HG03520 (cell line): ENCODE measurements around the gene MRPS14.
A peak's percentile ranks its signal among the peaks of the same experiment; 100 is the strongest.
"Not testable (repeated sequence)": the region's sequence is repeated elsewhere in the genome, so short reads cannot be mapped to it uniquely, and the experiment has no call there.

Experiments
- ATAC-seq: cut with Tn5 transposase; IDR thresholded peaks from one replicate; pipeline ENCODE4 v1.9.1; 2021; ENCODE audit warnings: mild to moderate bottlenecking, moderate library complexity; ENCODE audit not compliant: unreplicated experiment

MRPS14 gene

DNA sequence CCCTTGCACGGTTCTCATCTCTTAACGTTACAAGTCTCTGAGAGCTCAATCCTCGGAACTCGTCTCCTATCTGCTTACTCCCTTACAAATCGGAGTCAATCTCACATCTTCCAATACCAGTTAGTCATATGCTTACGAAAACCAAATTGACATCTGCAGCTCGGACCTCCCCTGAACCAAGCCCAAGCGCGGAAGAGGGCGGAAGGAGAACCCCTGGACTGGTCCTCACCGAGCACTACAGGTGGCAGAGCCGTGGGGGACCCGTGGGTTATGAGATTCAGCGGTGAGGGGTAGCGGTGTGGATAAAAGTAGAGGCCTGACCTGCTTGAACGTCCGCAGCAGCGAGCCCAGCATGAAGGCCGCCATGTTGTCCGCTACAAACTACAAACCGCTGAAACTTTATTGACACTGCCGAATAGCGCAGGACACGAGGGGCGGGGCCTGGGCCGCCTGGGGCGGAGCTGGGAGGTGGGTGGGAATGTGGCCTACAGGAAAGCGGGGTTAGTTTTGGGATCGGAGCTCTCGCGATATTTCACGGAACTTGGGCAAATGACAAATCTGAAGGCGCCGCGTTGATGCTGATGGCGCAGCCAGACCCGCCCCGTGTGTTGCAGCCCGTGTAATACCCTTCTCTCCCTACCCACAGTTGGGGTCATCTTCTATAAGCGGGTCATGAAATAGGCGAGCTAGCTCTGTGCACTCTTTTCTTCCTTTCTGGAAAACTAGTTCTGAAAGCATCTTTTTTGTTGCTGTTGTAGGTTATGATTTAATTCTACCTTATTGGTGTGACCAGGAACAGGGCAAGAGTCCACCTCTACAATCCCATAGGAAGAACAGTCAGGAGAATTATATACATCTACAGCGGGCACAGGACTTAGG, at the start of gene MRPS14:
TSS of gene MRPS14 (minus strand) at position 383 of the 879 bp plus-strand sequence. CDS start at position 366, 17 bp downstream.
- ATAC-seq = peak; percentile 84

DNA sequence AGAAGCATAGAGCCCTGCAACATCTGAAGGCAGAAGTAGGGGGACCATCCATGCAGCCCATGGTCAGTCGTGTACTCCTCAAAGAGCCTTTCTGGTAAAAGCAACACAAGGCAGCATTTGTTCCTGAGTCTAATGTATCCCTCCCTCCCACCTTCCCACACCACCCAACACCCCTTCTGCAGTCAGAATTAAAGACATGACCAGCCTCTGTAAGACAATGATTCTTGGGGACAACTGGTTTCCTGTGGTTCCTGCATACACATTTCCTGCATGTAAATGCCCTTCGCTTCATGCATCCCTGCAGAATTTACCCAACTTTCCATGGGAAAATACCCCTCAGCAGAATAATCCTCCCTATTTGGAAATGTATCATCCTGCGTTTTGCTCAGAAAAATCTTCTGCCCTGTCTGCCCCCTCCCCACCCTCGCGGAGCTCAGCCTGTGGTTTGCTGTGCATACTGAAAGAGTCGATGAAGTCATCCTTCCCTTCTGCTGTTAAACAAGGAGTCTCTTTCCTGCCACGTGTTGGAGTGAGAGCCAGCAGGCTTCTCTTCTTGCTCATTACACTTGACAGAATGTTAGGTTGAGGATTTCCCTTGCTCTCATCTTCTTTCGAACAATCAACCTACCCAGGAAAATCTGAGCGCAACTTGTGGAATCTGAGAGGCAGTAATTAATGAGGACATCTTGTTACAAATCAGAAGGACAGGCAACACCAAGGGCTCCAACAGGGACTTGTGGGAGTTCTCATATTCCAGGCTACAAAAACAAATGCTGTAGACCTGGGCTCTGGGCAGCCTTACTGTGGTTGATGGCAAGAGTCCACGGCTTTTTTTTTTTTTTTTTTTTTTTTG, 49.1 kb upstream of the MRPS14 start:
- no peak for ATAC-seq

DNA sequence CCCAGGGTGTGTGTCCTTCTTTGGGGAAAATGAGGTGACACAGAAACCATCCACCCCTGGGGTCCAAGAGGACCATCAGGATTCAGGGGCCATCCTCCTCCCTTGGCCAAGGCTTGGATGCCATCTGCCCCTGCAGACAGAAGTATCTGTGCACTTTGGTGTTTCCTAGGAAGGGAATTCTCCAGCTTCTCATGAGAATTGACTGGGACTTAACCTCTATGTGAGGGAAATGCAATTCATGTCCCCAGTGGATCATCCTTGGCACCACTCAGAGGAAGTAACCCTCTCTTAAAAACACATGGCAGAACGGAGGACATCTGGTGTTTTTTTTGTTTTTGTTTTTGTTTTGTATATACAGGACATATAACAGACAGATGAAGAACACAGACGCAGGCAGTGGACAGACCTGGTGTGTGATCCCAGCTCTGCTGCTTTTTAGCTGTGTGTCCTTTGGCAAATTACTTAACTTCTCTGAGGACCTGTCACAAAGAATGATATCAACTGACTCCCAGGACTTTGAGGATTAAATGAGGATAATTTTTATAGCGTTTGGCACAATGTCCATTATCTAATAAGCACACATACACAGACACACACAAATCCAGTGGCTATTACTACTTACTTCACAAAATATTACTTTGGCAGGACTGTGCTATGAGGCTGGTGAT, 48.2 kb upstream of the MRPS14 start:
- no peak for ATAC-seq

- ATAC-seq = no peak
These were observed 47.6 kb upstream of the MRPS14 start for GRCh38 chr1:175070818-175071217.

GRCh38 chr1:175067362-175068106, 44.3 kb upstream of the MRPS14 start, which contains the start of gene TNN:
TSS of gene TNN (plus strand) at chr1:175067833. CDS start at chr1:175077419, 9,586 bp downstream.
- no peak for ATAC-seq

DNA sequence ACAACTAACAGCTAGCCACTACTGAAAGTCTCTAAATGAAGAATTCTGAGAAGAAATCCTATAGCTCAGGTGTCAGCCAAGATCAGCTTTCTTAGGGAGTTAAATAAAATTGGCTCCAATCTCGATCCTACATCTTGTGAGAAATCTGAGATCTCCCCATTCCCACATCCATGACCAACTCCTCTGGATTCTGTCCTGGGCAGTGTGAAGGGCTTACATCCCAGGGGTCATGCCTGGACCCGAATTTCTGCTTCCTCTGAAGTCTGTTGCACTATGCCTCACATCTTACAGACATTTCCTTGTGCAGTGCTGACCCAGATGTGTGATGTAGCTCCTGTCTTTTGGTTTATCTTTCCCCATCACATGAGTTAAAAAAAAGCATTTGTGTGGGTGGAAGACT, 39.6 kb upstream of the MRPS14 start:
- no peak for ATAC-seq

DNA sequence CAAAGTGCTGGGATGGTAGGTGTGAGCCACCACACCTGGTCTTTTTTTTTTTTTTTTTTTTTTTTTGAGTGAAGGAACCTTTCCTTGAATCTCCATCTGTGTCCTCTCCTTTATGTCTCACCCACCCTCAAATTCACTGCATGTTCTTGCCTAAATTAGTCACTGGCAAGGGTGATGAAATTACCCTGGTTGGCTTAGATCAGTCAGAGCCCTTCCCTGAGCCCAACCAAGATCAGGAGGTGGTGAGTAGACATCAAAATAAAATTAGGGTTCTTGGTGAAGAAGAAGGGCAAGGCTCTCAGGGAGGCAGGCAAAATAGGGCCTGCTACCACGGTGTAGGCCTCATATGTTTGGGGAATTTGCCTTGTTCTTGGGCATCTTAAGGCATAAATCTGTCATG, 39.1 kb upstream of the MRPS14 start:
- ATAC-seq = no peak

DNA sequence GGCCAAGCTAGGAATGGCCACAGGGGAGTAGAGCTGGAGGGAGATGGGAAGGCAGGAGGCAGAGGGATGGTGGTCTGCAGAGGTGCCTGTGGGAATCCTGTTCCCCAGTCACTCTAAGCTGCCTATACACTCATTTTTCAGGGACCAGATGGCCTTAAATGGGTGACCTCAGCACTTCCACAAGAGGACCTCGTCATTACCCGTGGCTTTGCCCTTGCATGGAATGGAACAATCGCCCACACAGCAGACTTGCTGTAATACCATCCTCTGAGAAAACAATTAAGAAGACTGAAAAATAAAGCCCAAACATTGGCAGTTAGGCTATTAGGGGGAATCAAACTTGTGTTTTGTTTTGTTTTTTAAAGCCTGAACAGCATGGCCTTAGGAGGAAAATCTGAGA, 31.5 kb upstream of the MRPS14 start:
- no peak for ATAC-seq

DNA sequence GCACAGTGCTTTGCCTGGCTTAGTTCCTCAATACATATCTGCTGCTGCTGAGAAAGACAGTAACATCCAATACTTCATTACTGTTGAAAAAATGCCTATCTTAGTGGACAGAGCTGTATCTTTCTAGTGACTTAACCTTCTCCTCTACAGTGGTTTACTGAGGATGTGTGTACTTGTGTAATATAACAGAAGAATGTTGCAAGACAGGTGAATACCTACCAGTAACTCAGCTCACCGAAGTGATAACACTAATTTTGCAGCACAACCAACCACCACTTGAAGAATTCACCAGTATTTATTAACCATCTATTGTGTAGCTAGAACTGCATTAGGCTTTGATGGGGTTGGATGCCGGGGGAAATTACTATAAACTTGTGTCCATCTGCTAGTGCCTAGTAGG, 27.8 kb upstream of the MRPS14 start:
- no peak for ATAC-seq

GRCh38 chr1:175045519-175045918, 22.3 kb upstream of the MRPS14 start:
- no peak for ATAC-seq

DNA sequence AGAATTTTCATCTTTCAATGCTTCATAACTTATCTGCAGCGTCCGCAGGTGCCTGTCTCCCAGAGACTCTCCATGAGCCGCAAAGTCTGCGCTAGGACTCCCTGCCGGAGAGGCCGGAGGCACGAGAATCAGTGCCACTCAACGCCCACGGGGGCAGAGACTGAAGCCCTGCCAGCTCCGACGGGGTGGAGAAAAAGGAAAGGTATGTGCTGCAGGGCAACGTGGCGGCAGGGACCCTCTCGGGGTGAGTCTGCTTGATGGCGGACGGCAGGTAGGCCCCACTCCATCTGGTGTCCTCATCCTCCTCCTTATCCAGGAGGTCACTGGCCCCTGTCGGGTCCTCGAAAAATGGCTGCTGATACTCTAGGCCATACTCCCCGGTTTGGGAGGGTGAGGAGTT, 21.9 kb upstream of the MRPS14 start:
- ATAC-seq = no peak

DNA sequence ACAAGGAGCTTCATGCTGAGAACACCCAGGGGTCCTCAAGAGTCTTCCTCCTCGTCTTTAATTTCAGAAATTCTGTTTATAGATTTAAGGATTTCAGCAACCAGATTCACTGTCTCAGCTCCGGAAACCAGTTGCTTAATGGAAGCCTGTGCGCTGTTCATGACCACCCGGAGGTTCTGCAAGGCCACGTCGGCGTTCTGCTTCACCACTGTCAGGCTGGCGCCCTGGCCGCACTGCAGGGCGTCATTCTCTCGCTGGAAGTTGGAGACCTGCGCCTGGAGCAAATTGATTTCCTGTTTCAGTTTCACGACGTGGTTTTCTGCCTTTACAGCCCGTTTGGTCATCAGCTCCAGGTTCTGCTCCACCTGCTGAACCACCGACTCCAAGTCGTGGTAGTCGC, 21.4 kb upstream of the MRPS14 start:
- not testable (repeated sequence) for ATAC-seq

GRCh38 chr1:175043824-175044223, 20.6 kb upstream of the MRPS14 start:
- no peak for ATAC-seq

DNA sequence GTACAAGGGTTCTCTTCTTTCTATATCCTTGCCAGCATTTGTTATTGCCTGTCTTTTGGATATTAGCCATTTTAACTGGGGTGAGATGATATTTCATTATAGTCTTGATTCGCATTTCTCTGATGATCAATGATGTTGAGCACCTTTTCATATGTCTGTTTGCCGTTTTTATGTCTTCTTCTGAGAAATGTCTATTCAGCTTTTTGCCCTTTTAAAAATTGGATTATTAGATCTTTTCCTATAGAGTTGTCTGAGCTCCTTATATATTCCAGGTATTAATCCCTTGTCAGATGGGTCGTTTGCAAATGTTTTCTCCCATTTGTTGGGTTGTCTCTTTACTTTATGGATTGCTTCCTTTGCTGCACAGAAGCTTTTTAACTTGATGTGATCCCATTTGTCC, 19.4 kb upstream of the MRPS14 start:
- no peak for ATAC-seq

- ATAC-seq = no peak
These were observed 17.2 kb upstream of the MRPS14 start for GRCh38 chr1:175040324-175040879.

- no peak for ATAC-seq
These were observed 14.2 kb upstream of the MRPS14 start for GRCh38 chr1:175037416-175037815.

DNA sequence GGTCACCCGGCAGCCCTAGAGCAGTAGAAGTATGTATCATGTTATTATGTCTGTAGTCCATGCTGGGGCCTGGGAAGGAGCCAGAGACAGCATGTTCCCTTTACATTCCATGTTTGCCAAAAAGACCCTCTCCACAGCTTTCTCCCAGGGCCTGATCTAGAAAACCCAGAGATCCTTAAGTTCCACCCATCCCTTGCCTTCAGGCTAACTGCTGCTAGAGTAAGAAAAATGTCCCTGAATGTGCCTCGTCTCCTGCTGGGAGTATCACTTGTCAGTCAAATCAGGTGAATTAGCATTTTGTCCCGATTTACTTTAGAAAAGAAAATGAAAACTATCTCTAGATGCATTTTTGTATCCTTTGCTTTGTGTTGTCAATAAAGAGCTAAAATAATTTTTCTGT, 13.3 kb upstream of the MRPS14 start:
- no peak for ATAC-seq

- ATAC-seq = no peak
These were observed 12.6 kb upstream of the MRPS14 start for GRCh38 chr1:175035865-175036264.

GRCh38 chr1:175034775-175035174, 11.6 kb upstream of the MRPS14 start:
- no peak for ATAC-seq

- ATAC-seq = no peak
These were observed 10.7 kb upstream of the MRPS14 start for GRCh38 chr1:175033953-175034352.
